ENCODE measurements around the gene RENBP.

GRCh38 chrX:153903238-153903980, 41.0 kb downstream of the RENBP start:
- TF ChIP-seq TAF1 (IDR thresholded peaks at IDR 0.05; ENCODE audit: borderline replicate concordance, insufficient read depth, low read length) (no peak), POLR2AphosphoS5 (IDR thresholded peaks at IDR 0.05; ENCODE audit: low read depth, low read length) (no peak), SIN3A (IDR thresholded peaks at IDR 0.05; ENCODE audit: borderline replicate concordance, insufficient read depth, low read length) (no peak), REST (IDR thresholded peaks at IDR 0.05; ENCODE audit: insufficient read depth in 1 of 2, low read depth in 2 of 2, low read length in 2 of 2) (no peak)

Measured in PFSK-1 (cell line).